Left lung (tissue), 10 donors: ENCODE results near the gene CDH4. TPM values are rescaled to one million over a fixed set of nuclear protein-coding genes. Genes with fewer than 3 reads are reported as not detected.

Experiments
- ATAC-seq: fragments of 200-7000 bp; cut with Tn5 transposase; one replicate; pipeline ENCODE4 v1.9.1; 2020; ENCODE audit warnings: moderate library complexity
- DNase-seq, 4 donors: peaks; one replicate each; pipeline ENCODE4 v3.0.0-alpha.2; 2013 to 2020
- H3K27ac ChIP-seq, 2 donors: fragments of 200-600 bp; sonication (generic) in 1 of 2; one replicate each; pipeline versions ENCODE4 v1.5.0 to v1.8.0; 2020 to 2021
- H3K27me3 ChIP-seq, 2 donors: fragments of 200-600 bp; sonication (generic) in 1 of 2; one replicate each; pipeline versions ENCODE4 v1.5.0 to v1.8.0; 2020 to 2021
- H3K36me3 ChIP-seq, 2 donors: fragments of 200-600 bp; sonication (generic) in 1 of 2; one replicate each; pipeline versions ENCODE4 v1.5.0 to v1.8.0; 2020 to 2021
- H3K4me1 ChIP-seq, 2 donors: fragments of 200-600 bp; one replicate each; pipeline ENCODE4 v1.8.0; 2021
- H3K4me3 ChIP-seq, 2 donors: fragments of 200-600 bp; sonication (generic) in 1 of 2; one replicate each; pipeline versions ENCODE4 v1.5.0 to v1.8.0; 2020 to 2021; ENCODE audit warnings: mild to moderate bottlenecking in 1 of 2
- H3K9me3 ChIP-seq, 2 donors: fragments of 200-600 bp; sonication (generic) in 1 of 2; one replicate each; pipeline versions ENCODE4 v1.5.0 to v1.8.0; 2020 to 2021
- intact Hi-C, 2 donors: fragments of 100-400 bp; cut with DNase I; formaldehyde crosslinking; loops; one replicate each; pipeline versions ENCODE4 v1.11.2 to v1.14.2; 2022
- polyA plus RNA-seq, 6 donors: library from polyadenylated mRNA; unstranded; fragments of 120-200 nt; gene quantifications; one replicate each; pipeline ENCODE4 v1.2.1, GENCODE V29; 2013; ENCODE audit not compliant: insufficient read length in 6 of 6
- total RNA-seq, 2 donors: library from RNA; stranded (reverse); fragmentation: NEBNext Ultra II Directional; extraction: Animal tissue kit (Norgen Biotek cat#: 25700); gene quantifications; one replicate each; pipeline ENCODE4 v1.2.1, GENCODE V29; 2021
- TF ChIP-seq, protein P1 (sequence below), 2 donors: fragments of 200-600 bp; sonication (generic) in 1 of 2; IDR thresholded peaks; one replicate each; pipeline versions ENCODE4 v1.5.0 to v1.8.0; 2021; ENCODE audit warnings: antibody characterized with exemption in 2 of 2
- donor health status: DM: no; HTN: yes; CAD: no.
- donor health status: DM: no; HTN: no; CAD: no.

The CDH4 gene
- total and polyA plus RNA-seq, 8 donors = 0.24 to 10.8 (median 5.1) TPM

- Histone ChIP-seq H3K27me3 (peaks cover 0 to 38% of the 10 kb centered on the region in 2 donors), H3K4me1 (no peaks in the 10 kb centered on the region), H3K36me3 (no peaks in the 10 kb centered on the region), H3K27ac (no peak overlapping the region), H3K9me3 (peaks cover 0 to 17% of the 10 kb centered on the region in 2 donors), H3K4me3 (no peak overlapping the region)
- ATAC-seq (no peak), DNase-seq (no peak)
- TF ChIP-seq, protein P1, sequence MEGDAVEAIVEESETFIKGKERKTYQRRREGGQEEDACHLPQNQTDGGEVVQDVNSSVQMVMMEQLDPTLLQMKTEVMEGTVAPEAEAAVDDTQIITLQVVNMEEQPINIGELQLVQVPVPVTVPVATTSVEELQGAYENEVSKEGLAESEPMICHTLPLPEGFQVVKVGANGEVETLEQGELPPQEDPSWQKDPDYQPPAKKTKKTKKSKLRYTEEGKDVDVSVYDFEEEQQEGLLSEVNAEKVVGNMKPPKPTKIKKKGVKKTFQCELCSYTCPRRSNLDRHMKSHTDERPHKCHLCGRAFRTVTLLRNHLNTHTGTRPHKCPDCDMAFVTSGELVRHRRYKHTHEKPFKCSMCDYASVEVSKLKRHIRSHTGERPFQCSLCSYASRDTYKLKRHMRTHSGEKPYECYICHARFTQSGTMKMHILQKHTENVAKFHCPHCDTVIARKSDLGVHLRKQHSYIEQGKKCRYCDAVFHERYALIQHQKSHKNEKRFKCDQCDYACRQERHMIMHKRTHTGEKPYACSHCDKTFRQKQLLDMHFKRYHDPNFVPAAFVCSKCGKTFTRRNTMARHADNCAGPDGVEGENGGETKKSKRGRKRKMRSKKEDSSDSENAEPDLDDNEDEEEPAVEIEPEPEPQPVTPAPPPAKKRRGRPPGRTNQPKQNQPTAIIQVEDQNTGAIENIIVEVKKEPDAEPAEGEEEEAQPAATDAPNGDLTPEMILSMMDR (IDR thresholded peaks at IDR 0.05) = no peak
- intact Hi-C loops = no loop called here
Measured at GRCh38 chr20:61579908-61580307, 327.8 kb downstream of the CDH4 start.

- H3K36me3 ChIP-seq = no peaks in the 10 kb centered on the region
- H3K27me3 ChIP-seq = peaks cover 0 to 38% of the 10 kb centered on the region in 2 donors
- no peak for DNase-seq
- no peak overlapping the region for H3K4me3 ChIP-seq
- no peak for ATAC-seq
- no peaks in the 10 kb centered on the region for H3K4me1 ChIP-seq
- peaks cover 0 to 15% of the 10 kb centered on the region in 2 donors for H3K9me3 ChIP-seq
- intact Hi-C loops = no loop called here
- TF ChIP-seq, protein P1 (IDR thresholded peaks at IDR 0.05) = no peak
- no peak overlapping the region for H3K27ac ChIP-seq
Measured at GRCh38 chr20:61580958-61581824, 329.1 kb downstream of the CDH4 start.

DNA sequence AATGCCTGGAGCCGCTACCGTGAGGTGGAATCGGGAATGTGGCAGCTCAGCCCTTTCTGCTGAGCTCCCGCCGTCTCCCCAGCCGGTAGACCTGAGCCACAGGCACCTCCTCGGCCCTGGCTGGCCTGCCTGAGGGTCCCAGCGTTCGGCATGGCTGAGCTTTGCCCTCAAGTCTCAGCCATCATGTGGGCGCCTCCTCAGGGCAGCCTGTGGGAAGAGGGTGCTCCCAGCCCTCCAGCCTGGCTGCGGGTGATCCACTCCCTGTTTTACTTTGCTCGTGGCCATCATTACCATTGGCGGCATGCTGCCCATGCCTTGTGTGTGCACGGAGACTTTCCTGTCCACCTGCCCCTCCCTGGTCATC lies 329.7 kb downstream of the CDH4 start:
- no peaks in the 10 kb centered on the region for H3K36me3 ChIP-seq
- no peak for DNase-seq
- TF ChIP-seq, protein P1 (IDR thresholded peaks at IDR 0.05) = no peak
- H3K4me3 ChIP-seq = no peak overlapping the region
- no peaks in the 10 kb centered on the region for H3K4me1 ChIP-seq
- ATAC-seq = no peak
- peaks cover 0 to 41% of the 10 kb centered on the region in 2 donors for H3K27me3 ChIP-seq
- peaks cover 0 to 16% of the 10 kb centered on the region in 2 donors for H3K9me3 ChIP-seq
- intact Hi-C loops = no loop called here
- no peak overlapping the region for H3K27ac ChIP-seq

GRCh38 chr20:61582196-61582923 lies 330.3 kb downstream of the CDH4 start:
- Histone ChIP-seq H3K4me3 (no peak overlapping the region), H3K36me3 (no peaks in the 10 kb centered on the region), H3K9me3 (peaks cover 0 to 18% of the 10 kb centered on the region in 2 donors), H3K4me1 (no peaks in the 10 kb centered on the region), H3K27ac (no peak overlapping the region), H3K27me3 (peaks cover 0 to 46% of the 10 kb centered on the region in 2 donors)
- DNase-seq = no peak
- intact Hi-C loops = no loop called here
- TF ChIP-seq, protein P1 (IDR thresholded peaks at IDR 0.05) = no peak
- no peak for ATAC-seq

GRCh38 chr20:61583356-61583755 lies 331.3 kb downstream of the CDH4 start:
- intact Hi-C loops = no loop called here
- Histone ChIP-seq H3K36me3 (no peaks in the 10 kb centered on the region), H3K27me3 (peaks cover 0 to 49% of the 10 kb centered on the region in 2 donors), H3K4me1 (no peaks in the 10 kb centered on the region), H3K4me3 (no peak overlapping the region), H3K27ac (no peak overlapping the region), H3K9me3 (peaks cover 0 to 19% of the 10 kb centered on the region in 2 donors)
- no peak for ATAC-seq
- TF ChIP-seq, protein P1 (IDR thresholded peaks at IDR 0.05) = no peak
- DNase-seq = no peak
